Measurements from ENCODE around the gene RND3.

The RND3 gene

GRCh38 chr2:150421126-150421651 is 66.3 kb downstream of the RND3 start:
- H3K27ac ChIP-seq = no peak overlapping the region
- TF ChIP-seq CTCF (IDR thresholded peaks at IDR 0.05) (no peak), ZFX (IDR thresholded peaks at IDR 0.05; ENCODE audit: borderline replicate concordance) (no peak)

GRCh38 chr2:150418916-150419315 is 68.6 kb downstream of the RND3 start:
- H3K27ac ChIP-seq = no peak overlapping the region
- no peak for TF ChIP-seq ZFX (IDR thresholded peaks at IDR 0.05; ENCODE audit: borderline replicate concordance)
- no peak for TF ChIP-seq CTCF (IDR thresholded peaks at IDR 0.05)

Data from 22Rv1 (cell line).